ENCODE measurements around the gene NABP1. TPM values are rescaled to one million over a fixed set of nuclear protein-coding genes. Genes with fewer than 3 reads are reported as not detected.

Gene NABP1
- total RNA-seq, 4 donors from 2014 or later = 11.4 to 26.6 (median 22.2) TPM

GRCh38 chr2:191705701-191706100 is 27.8 kb downstream of the NABP1 start:
- DNase-seq (ENCODE audit: low spot score in 2 of 2) = no peak
- 74 to 77% methylated on average over 1 of the region's 1 CpG for WGBS, 2 donors
- no peaks in the 10 kb centered on the region for H3K4me1 ChIP-seq
- no peaks in the 10 kb centered on the region for H3K36me3 ChIP-seq
- peak overlapping the region in 1 of 4 donors; percentile 17 for H3K27ac ChIP-seq
- H3K9me3 ChIP-seq = no peaks in the 10 kb centered on the region
- H3K27me3 ChIP-seq = no peaks in the 10 kb centered on the region
- TF ChIP-seq POLR2A (IDR thresholded peaks at IDR 0.05) = no peak
- TF ChIP-seq EP300 (IDR thresholded peaks at IDR 0.05) = no peak
- TF ChIP-seq CTCF (IDR thresholded peaks at IDR 0.05) = no peak
- H3K4me3 ChIP-seq = no peak overlapping the region

- Histone ChIP-seq H3K4me3 (no peak overlapping the region), H3K9me3 (no peaks in the 10 kb centered on the region), H3K36me3 (no peaks in the 10 kb centered on the region), H3K27me3 (no peaks in the 10 kb centered on the region), H3K4me1 (no peaks in the 10 kb centered on the region), H3K27ac (no peak overlapping the region)
- 83 to 86% methylated on average over 2 of the region's 2 CpGs for WGBS, 2 donors
- TF ChIP-seq CTCF (IDR thresholded peaks at IDR 0.05) = no peak
- no peak for TF ChIP-seq EP300 (IDR thresholded peaks at IDR 0.05)
- TF ChIP-seq POLR2A (IDR thresholded peaks at IDR 0.05) = no peak
- DNase-seq (ENCODE audit: low spot score in 2 of 2) = no peak
Measured at GRCh38 chr2:191706791-191707190, 28.9 kb downstream of the NABP1 start.

GRCh38 chr2:191707542-191707941 is 29.6 kb downstream of the NABP1 start:
- H3K27ac ChIP-seq = no peak overlapping the region
- no peak for DNase-seq (ENCODE audit: low spot score in 2 of 2)
- H3K4me1 ChIP-seq = no peaks in the 10 kb centered on the region
- no peaks in the 10 kb centered on the region for H3K27me3 ChIP-seq
- no peak overlapping the region for H3K4me3 ChIP-seq
- TF ChIP-seq EP300 (IDR thresholded peaks at IDR 0.05) (no peak), CTCF (IDR thresholded peaks at IDR 0.05) (no peak), POLR2A (IDR thresholded peaks at IDR 0.05) (no peak)
- WGBS, 2 donors = 58 to 73% methylated on average over 2 of the region's 2 CpGs
- no peaks in the 10 kb centered on the region for H3K9me3 ChIP-seq
- H3K36me3 ChIP-seq = no peaks in the 10 kb centered on the region

GRCh38 chr2:191710411-191710900 is 32.5 kb downstream of the NABP1 start:
- Histone ChIP-seq H3K27ac (no peak overlapping the region), H3K9me3 (no peaks in the 10 kb centered on the region), H3K27me3 (no peaks in the 10 kb centered on the region), H3K4me1 (no peaks in the 10 kb centered on the region), H3K36me3 (no peaks in the 10 kb centered on the region), H3K4me3 (no peak overlapping the region)
- DNase-seq (ENCODE audit: low spot score in 2 of 2) = no peak
- WGBS, 2 donors = 71 to 79% methylated on average over 1 of the region's 1 CpG
- TF ChIP-seq CTCF (IDR thresholded peaks at IDR 0.05) (no peak), POLR2A (IDR thresholded peaks at IDR 0.05) (no peak), EP300 (IDR thresholded peaks at IDR 0.05) (no peak)

GRCh38 chr2:191711621-191712020 is 33.7 kb downstream of the NABP1 start:
- H3K4me1 ChIP-seq = no peaks in the 10 kb centered on the region
- H3K9me3 ChIP-seq = no peaks in the 10 kb centered on the region
- H3K27ac ChIP-seq = no peak overlapping the region
- WGBS, 2 donors = 79 to 84% methylated on average over 2 of the region's 2 CpGs
- DNase-seq (ENCODE audit: low spot score in 2 of 2) = no peak
- no peak overlapping the region for H3K4me3 ChIP-seq
- TF ChIP-seq CTCF (IDR thresholded peaks at IDR 0.05) (no peak), EP300 (IDR thresholded peaks at IDR 0.05) (no peak)
- no peaks in the 10 kb centered on the region for H3K27me3 ChIP-seq
- H3K36me3 ChIP-seq = no peaks in the 10 kb centered on the region

Data from tibial nerve (tissue), 4 donors.